Right atrium auricular region (tissue), 2 donors: ENCODE data around the gene BCKDHA. TPM values are rescaled to one million over a fixed set of nuclear protein-coding genes. Genes with fewer than 3 reads are reported as not detected.

ENCODE experiments used
- DNase-seq: peaks from one replicate; pipeline ENCODE4 v3.0.0-alpha.2; 2019; ENCODE audit warnings: low spot score
- H3K27ac ChIP-seq, 2 donors: fragments of 200-600 bp; sonication (generic); 1 replicate in 1 of 2; 2 replicates in 1 of 2; pipeline ENCODE4 v1.5.1; 2016 to 2019
- H3K27me3 ChIP-seq, 2 donors: fragments of 200-600 bp; sonication (generic); one replicate each; pipeline versions ENCODE4 v1.5.1 to v1.6.0; 2017 to 2019
- H3K36me3 ChIP-seq: fragments of 200-600 bp; sonication (generic); one replicate; pipeline ENCODE4 v1.5.1; 2016
- H3K4me1 ChIP-seq, 2 donors: fragments of 200-600 bp; sonication (generic); one replicate each; pipeline versions ENCODE4 v1.5.1 to v1.6.0; 2017 to 2019
- H3K4me3 ChIP-seq, 2 donors: fragments of 200-600 bp; sonication (generic); 1 replicate in 1 of 2; 2 replicates in 1 of 2; pipeline ENCODE4 v1.5.1; 2017 to 2019; ENCODE audit warnings: mild to moderate bottlenecking in 1 of 2, moderate library complexity in 1 of 2
- H3K9me3 ChIP-seq, 2 donors: fragments of 200-600 bp; sonication (generic); one replicate each; pipeline ENCODE4 v1.5.1; 2019
- total RNA-seq, 2 donors: library from RNA; depleted of rRNA; stranded (reverse); fragments of >200 nt; gene quantifications; one replicate each; pipeline ENCODE4 v1.1.0, GENCODE V29; 2016
- TF ChIP-seq, protein P1 (sequence below), 2 donors: fragments of 200-600 bp; sonication (generic); IDR thresholded peaks; one replicate each; pipeline ENCODE4 v1.5.1; 2019; ENCODE audit warnings: antibody characterized with exemption in 2 of 2

BCKDHA gene
- total RNA-seq, 2 donors from 2014 or later = 65.2 to 77.6 TPM

DNA sequence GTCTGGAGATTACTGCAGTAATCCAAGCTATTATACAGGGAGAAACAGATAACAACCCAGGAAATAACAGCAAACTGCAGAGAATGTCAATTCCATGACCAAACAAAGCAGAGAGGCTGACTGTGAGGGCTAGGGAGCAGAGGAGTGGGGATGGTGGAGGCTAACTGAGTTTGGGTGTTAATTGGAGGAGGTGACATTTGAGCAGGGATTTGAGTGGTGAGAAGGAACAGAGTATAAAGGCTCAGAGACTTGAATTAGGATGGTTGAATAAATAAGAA lies 39.0 kb downstream of the BCKDHA start:
- H3K27ac ChIP-seq = no peak overlapping the region
- no peaks in the 10 kb centered on the region for H3K27me3 ChIP-seq
- no peak for DNase-seq
- H3K4me1 ChIP-seq = peaks cover 0 to 15% of the 10 kb centered on the region in 2 donors
- H3K4me3 ChIP-seq = no peak overlapping the region
- no peaks in the 10 kb centered on the region for H3K9me3 ChIP-seq
- H3K36me3 ChIP-seq = peaks cover 47% of the 10 kb centered on the region
- TF ChIP-seq, protein P1, sequence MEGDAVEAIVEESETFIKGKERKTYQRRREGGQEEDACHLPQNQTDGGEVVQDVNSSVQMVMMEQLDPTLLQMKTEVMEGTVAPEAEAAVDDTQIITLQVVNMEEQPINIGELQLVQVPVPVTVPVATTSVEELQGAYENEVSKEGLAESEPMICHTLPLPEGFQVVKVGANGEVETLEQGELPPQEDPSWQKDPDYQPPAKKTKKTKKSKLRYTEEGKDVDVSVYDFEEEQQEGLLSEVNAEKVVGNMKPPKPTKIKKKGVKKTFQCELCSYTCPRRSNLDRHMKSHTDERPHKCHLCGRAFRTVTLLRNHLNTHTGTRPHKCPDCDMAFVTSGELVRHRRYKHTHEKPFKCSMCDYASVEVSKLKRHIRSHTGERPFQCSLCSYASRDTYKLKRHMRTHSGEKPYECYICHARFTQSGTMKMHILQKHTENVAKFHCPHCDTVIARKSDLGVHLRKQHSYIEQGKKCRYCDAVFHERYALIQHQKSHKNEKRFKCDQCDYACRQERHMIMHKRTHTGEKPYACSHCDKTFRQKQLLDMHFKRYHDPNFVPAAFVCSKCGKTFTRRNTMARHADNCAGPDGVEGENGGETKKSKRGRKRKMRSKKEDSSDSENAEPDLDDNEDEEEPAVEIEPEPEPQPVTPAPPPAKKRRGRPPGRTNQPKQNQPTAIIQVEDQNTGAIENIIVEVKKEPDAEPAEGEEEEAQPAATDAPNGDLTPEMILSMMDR (IDR thresholded peaks at IDR 0.05) = no peak

DNA sequence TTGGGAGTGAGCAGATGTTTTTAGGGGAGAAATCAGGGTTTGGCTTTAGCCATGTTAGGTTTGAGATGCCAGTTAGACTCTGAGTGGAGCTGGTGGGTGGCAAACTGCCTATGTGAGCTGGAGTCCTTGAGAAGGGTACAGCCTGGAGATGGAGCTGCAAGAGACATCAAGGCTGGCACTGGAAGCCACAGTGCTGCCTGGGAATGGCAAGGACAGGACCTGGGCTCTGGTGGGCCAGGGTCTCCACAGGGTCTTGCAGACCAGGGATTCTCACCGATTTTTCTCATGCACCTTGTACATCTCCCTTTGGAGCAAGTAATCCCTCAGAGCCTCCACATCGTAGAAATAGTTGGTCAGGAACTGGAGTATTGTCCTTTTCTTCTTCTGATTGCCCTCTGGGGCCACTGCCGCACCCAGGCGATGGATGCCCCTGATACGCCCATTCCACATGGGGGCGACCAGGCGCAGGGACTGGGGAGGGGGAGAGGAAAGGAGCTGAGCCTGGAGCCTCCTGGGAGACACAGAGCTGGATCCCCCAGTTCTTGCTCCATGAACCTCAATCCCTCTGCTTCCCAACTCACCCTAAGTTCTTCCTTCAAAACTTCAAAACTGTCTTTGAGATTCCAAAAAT lies 40.4 kb downstream of the BCKDHA start:
- Histone ChIP-seq H3K36me3 (peaks cover 33% of the 10 kb centered on the region), H3K27ac (no peak overlapping the region), H3K27me3 (no peaks in the 10 kb centered on the region), H3K9me3 (no peaks in the 10 kb centered on the region), H3K4me1 (peaks cover 0 to 13% of the 10 kb centered on the region in 2 donors), H3K4me3 (no peak overlapping the region)
- TF ChIP-seq, protein P1 (IDR thresholded peaks at IDR 0.05) = no peak
- no peak for DNase-seq

DNA sequence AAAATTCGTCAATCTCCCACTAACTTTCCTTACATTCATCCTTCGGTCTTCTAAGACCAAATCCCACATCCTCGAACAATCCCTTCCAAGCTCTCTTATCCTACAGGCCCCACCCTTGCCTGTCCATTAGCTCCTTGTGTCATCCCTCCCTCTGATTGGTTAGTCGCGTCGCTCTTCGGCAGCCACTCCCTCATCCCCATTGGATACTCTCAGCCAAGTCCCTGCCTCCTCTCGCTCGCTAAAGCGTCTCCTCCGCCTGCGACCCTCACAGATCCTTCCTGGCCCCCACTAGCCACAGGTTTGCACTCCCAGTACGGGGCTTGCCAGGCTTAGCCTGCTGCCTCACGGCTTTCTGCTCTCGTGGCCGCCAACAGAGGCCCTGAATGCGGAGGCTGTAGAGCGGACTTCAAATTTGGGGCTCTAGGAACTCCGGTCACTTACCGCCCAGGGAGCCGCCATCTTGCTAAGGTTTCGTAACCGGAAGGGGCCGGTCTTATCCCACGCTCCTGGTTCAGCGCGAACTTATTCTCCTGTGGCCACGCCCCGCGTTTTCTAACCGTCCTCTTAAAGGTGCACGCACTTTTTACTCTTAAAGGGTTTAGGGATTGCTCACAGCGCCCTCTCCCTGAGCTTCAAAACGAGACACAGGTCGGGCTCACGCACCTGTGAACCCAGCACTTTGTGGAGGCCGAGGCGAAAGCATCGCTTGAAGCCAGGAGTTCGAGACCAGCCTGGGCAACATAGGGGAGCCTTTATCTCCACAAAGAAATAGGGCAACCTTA lies 42.0 kb downstream of the BCKDHA start, which contains the start of gene DMAC2:
DMAC2 (minus strand) TSS at position 472 of the 782 bp plus-strand sequence; CDS start at position 459, 13 bp downstream.
- peak; percentile 99 for DNase-seq
- Histone ChIP-seq H3K27me3 (no peaks in the 10 kb centered on the region), H3K9me3 (no peaks in the 10 kb centered on the region), H3K4me3 (peak within 1 kb of the TSS; percentile 71), H3K27ac (peak within 1 kb of the TSS; percentile 94), H3K4me1 (peaks cover 0 to 13% of the 10 kb centered on the region in 2 donors), H3K36me3 (peaks cover 23% of the 10 kb centered on the region)
- TF ChIP-seq, protein P1 (IDR thresholded peaks at IDR 0.05) = peak in 1 of 2 donors; percentile 70

DNA sequence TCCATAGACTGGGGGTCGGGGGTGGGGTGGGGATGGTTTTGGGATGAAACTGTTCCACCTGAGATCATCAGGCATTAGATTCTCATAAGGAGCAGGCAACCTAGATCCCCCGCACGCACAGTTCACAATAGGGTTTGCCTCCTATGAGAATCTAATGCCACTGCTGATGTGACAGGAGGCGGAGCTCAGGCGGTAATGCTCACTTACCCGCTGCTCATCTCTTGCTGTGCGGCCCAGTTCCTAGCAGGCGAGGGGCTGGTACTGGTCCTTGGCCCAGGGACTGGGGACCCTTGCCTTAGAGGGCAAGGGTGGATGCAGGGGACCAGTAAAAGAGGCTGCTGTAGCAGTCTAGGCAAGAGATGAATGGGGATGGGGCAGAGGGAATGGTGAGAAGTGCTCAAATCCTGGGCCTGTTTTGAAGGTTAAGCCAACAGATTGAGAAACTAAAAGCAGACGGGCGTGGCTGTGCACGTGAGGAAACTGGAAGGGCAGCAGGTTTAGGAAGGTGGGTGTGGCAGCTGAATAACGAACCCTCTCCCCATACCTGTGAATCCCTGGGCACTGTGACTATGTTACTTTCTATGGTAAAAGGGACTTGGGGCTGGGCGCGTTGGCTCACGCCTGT lies 43.8 kb downstream of the BCKDHA start:
- Histone ChIP-seq H3K27ac (no peak overlapping the region), H3K9me3 (no peaks in the 10 kb centered on the region), H3K36me3 (peaks cover 18% of the 10 kb centered on the region), H3K27me3 (no peaks in the 10 kb centered on the region), H3K4me1 (peaks cover 0 to 13% of the 10 kb centered on the region in 2 donors), H3K4me3 (no peak overlapping the region)
- TF ChIP-seq, protein P1 (IDR thresholded peaks at IDR 0.05) = no peak
- DNase-seq = no peak

DNA sequence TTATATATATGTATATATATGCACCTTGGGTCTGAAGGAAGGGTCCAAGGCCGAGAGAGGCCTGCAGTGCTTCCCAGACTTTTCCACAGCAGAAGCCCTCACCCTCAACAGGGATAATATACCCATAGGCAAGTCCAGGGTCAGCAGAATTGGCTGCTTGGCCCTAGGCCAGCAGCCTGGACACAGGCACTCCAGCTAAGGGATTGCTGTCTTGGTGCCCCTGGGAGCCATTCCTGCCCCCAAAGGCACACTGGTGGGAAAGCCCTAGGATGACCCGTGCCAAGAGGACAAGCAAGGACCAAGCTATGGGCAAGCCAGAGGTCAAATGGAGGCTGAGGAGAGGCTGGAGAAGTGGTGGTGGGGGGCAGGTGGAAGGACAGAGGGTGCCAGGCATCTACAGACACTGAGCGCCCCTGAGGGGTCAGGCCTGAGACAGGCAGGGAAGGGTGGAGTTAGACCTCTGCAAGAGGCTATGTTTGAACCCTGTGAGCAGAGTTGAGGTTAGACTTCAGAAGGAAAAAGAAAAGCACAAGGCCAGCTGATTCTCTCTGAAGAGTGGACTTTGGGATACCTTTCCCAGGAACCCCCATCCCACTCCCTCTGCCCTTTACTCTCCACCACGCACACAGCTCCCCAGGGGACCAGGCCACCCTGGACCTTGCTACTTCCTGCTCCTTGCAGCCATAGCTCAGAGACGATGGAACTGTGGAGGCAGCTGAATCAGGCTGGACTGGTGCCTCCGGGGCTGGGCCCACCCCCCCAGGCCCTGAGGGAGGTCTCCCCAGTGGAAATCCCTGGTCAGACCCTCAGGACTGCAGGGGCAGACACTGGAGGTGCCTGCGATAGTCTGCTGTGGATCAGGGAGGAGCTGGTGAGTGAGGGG lies 45.1 kb downstream of the BCKDHA start, which contains the start of gene ERICH4:
ERICH4 (plus strand) TSS at position 684 of the 883 bp plus-strand sequence; CDS start at position 698, 14 bp downstream.
- H3K36me3 ChIP-seq = peaks cover 5% of the 10 kb centered on the region
- peaks cover 0 to 13% of the 10 kb centered on the region in 2 donors for H3K4me1 ChIP-seq
- no peaks in the 10 kb centered on the region for H3K9me3 ChIP-seq
- TF ChIP-seq, protein P1 (IDR thresholded peaks at IDR 0.05) = no peak
- no peak for DNase-seq
- H3K27me3 ChIP-seq = no peaks in the 10 kb centered on the region
- no peak within 1 kb of the TSS for H3K27ac ChIP-seq
- H3K4me3 ChIP-seq = no peak within 1 kb of the TSS
